Stomach smooth muscle (tissue), 2 donors: ENCODE data around the gene FEM1B.

ENCODE experiments used
- H3K27ac ChIP-seq: one replicate; pipeline ENCODE4 v1.7.0; 2013; ENCODE audit warnings: mild to moderate bottlenecking, low read length, inconsistent platforms
- H3K27me3 ChIP-seq, 2 donors: one replicate each; pipeline ENCODE4 v1.7.0; 2013; ENCODE audit warnings: low read length in 2 of 2; ENCODE audit not compliant: insufficient read depth in 2 of 2, control insufficient read depth in 1 of 2
- H3K36me3 ChIP-seq, 2 donors: one replicate each; pipeline ENCODE4 v1.7.0; 2013; ENCODE audit warnings: low read length in 2 of 2; ENCODE audit not compliant: control insufficient read depth in 2 of 2, insufficient read depth in 2 of 2
- H3K4me1 ChIP-seq: one replicate; pipeline ENCODE4 v1.7.0; 2013; ENCODE audit warnings: low read length; ENCODE audit not compliant: control insufficient read depth, insufficient read depth
- H3K4me3 ChIP-seq, 2 donors: one replicate each; pipeline ENCODE4 v1.7.0; 2013; ENCODE audit warnings: low read length in 2 of 2
- H3K9ac ChIP-seq, 2 donors: one replicate each; pipeline ENCODE4 v1.7.0; 2013; ENCODE audit warnings: low read length in 2 of 2, mild to moderate bottlenecking in 1 of 2
- H3K9me3 ChIP-seq, 2 donors: one replicate each; pipeline ENCODE4 v1.7.0; 2013; ENCODE audit warnings: low read length in 2 of 2; ENCODE audit not compliant: control insufficient read depth in 2 of 2
- donor health status: healthy.
- donor health status: Pancreatic carcinoma.

The FEM1B gene

DNA sequence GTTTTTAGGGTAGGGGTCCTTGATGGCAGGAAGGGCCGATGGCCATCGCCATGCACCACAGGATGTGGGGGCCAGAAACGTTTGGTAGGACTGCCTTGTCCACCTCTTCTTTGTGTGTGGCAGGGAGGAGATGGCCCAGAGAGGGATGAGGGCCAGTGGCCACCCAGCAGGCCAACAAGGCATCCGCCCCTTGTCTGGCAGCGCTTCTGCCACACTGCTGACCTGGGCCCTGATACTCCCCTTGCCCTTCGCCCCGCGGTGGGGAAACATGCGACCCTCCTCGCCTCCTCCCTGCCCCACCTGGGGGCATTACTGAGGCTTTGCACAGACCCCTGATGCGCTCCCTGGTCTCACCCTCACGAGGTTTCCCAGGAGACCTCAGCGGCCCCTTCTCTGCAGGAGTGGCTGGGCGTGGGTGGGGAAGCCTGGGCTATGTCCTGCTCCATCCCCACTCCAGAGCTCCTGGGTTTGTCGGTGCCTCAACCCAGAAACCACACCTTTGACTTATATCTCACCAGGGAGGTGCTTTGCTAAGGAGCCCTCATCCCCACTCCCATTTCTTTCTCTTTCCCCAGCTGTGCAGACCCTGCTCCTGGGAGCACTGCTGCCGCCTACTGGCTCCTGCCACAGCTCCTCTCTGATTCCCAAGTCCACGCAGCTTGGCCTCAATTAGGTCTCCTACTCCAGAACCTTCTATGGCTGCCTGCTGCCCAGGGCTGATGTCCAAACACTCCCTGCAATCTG, 38.7 kb downstream of the FEM1B start:
- H3K4me1 ChIP-seq, result no peaks in the 10 kb centered on the region
- no peak overlapping the region for H3K9ac ChIP-seq
- no peak overlapping the region for H3K27ac ChIP-seq
- peaks cover 0 to 2% of the 10 kb centered on the region in 2 donors for H3K36me3 ChIP-seq
- no peaks in the 10 kb centered on the region for H3K9me3 ChIP-seq
- H3K4me3 ChIP-seq, result no peak overlapping the region
- H3K27me3 ChIP-seq, result peaks cover 0 to 2% of the 10 kb centered on the region in 2 donors

- Histone ChIP-seq H3K27ac (no peak overlapping the region), H3K4me3 (no peak overlapping the region), H3K36me3 (peaks cover 0 to 2% of the 10 kb centered on the region in 2 donors)
Measured at GRCh38 chr15:68317281-68318007, 39.9 kb downstream of the FEM1B start.

GRCh38 chr15:68318008-68318835, 40.7 kb downstream of the FEM1B start:
- H3K9me3 ChIP-seq, result no peaks in the 10 kb centered on the region
- H3K27ac ChIP-seq, result no peak overlapping the region
- peaks cover 0 to 2% of the 10 kb centered on the region in 2 donors for H3K36me3 ChIP-seq
- H3K9ac ChIP-seq, result no peak overlapping the region
- H3K4me3 ChIP-seq, result no peak overlapping the region
- H3K27me3 ChIP-seq, result peaks cover 0 to 2% of the 10 kb centered on the region in 2 donors
- no peaks in the 10 kb centered on the region for H3K4me1 ChIP-seq

More at GRCh38 chr15:68317281-68318007, 39.9 kb downstream of the FEM1B start:
- Histone ChIP-seq H3K9ac (no peak overlapping the region), H3K9me3 (no peaks in the 10 kb centered on the region), H3K27me3 (peaks cover 0 to 2% of the 10 kb centered on the region in 2 donors), H3K4me1 (no peaks in the 10 kb centered on the region)

DNA sequence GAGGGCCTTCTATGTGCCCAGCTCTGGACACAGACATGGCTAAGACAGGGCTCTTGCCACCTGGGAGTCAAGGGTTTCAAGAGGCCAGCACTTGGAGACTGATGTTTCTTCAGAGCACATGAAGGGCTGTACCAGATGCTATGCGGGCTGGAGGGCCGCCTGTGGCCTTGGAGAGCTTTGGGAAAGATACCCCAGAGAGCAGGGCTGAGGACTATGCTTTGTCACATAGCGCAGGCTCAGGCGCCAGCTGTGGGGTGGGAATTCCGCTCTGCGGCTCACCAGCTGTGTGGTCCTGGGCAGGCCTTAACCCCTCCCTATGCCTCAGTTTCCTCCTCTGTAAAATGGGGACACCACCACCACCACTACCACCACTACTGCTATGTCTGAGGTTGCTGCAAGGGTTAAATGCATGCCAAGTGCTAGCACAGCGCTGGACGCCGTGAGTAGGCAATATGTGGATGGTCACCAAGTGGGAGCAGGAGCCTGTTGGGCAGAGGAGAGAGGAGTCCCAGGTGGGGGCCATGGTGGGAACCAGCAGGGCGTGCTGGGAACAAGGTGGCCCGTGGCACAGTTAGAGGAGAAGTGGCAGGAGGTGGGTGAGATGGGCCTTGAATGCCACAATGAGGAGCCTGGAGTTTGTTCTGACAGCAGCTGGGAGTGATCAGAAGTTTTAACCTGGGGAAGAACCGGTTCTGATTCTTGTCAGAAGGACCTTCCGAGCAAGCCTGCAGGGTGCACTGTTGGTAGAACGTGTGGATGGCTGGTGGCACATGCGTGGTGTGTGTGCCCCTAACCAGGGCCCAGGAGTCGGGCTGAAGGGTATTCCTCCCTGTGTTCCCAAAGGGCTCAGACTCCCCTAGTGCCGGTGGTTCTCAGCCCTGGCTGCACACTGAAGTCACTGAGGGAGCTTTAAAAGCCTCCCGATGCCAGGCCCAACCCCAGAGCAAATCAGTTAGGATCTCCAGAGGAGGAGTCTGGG, 41.7 kb downstream of the FEM1B start:
- H3K4me3 ChIP-seq, result no peak overlapping the region
- no peaks in the 10 kb centered on the region for H3K27me3 ChIP-seq
- H3K27ac ChIP-seq, result no peak overlapping the region
- peaks cover 0 to 2% of the 10 kb centered on the region in 2 donors for H3K36me3 ChIP-seq
- H3K9me3 ChIP-seq, result no peaks in the 10 kb centered on the region
- no peaks in the 10 kb centered on the region for H3K4me1 ChIP-seq
- H3K9ac ChIP-seq, result no peak overlapping the region

DNA sequence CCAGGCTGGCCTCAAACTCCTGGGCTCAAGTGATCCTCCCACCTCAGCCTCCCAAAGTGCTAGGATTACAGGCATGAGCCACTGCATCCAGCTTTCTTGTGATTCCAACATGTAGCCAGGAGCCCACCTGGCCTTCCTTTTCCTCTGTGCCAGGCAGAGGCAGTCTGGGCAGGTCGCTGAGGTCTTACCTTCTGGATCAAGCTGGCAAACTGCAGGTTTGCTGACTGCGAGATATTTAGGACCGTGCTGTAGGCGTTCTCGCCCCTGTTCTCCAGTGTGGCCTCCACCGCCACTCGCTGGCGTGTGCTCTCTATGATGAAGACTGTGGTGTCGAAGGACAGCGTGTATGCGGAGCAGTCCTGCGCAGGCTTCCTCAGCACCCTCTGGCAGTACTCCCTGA, 42.5 kb downstream of the FEM1B start:
- H3K27me3 ChIP-seq, result no peaks in the 10 kb centered on the region
- H3K27ac ChIP-seq, result no peak overlapping the region
- H3K9me3 ChIP-seq, result no peaks in the 10 kb centered on the region
- no peak overlapping the region for H3K9ac ChIP-seq
- H3K36me3 ChIP-seq, result peaks cover 0 to 2% of the 10 kb centered on the region in 2 donors
- H3K4me1 ChIP-seq, result no peaks in the 10 kb centered on the region
- H3K4me3 ChIP-seq, result no peak overlapping the region

DNA sequence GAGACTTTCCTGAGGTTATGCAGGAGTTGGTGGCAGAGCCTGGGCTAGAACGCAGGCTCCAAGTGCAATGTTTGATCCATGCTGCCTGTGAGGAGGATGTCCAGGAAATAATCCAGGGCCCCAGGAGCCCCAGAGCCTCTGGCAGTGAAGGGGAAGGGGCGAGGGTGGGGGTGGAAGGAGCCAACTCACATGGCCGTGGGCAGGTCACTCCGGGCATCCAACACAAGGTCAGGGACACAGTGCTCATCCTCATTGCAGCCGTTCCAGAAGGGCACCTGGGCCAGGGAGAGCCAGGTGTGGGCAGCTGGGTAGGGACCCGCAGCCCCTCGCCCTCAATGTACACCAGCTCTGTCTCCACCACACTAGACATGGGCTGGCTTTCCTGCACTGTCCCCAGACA, 43.7 kb downstream of the FEM1B start:
- Histone ChIP-seq H3K4me3 (no peak overlapping the region), H3K9ac (no peak overlapping the region), H3K27ac (no peak overlapping the region), H3K9me3 (no peaks in the 10 kb centered on the region), H3K4me1 (no peaks in the 10 kb centered on the region), H3K36me3 (peaks cover 0 to 2% of the 10 kb centered on the region in 2 donors), H3K27me3 (peaks cover 0 to under 1% of the 10 kb centered on the region in 2 donors)

GRCh38 chr15:68322796-68323195, 45.3 kb downstream of the FEM1B start:
- Histone ChIP-seq H3K27ac (no peak overlapping the region), H3K27me3 (peaks cover 0 to 8% of the 10 kb centered on the region in 2 donors), H3K4me3 (no peak overlapping the region), H3K4me1 (no peaks in the 10 kb centered on the region), H3K36me3 (peaks cover 0 to 2% of the 10 kb centered on the region in 2 donors), H3K9ac (no peak overlapping the region), H3K9me3 (no peaks in the 10 kb centered on the region)

DNA sequence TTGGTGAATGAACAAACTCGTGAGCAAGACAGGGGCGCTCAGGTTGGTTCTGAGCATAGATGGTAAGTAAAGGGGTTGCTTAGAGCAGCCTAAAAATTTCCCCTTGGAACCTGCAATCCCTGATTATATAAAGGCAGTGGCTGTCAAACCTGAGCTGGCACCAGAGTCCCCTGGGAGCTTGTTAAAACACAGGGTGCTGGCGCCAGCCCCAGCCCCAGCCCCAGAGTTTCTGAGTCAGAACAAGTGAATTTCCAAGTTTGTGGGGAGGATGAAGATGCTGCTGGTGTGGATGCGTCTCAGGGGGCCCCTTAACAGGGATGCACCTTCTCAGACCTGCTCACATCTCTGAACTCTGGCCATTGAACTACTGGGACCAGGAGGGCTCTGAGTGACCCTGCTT, 48.2 kb downstream of the FEM1B start:
- H3K4me3 ChIP-seq, result no peak overlapping the region
- peaks cover 0 to 10% of the 10 kb centered on the region in 2 donors for H3K27me3 ChIP-seq
- H3K9me3 ChIP-seq, result no peaks in the 10 kb centered on the region
- H3K27ac ChIP-seq, result no peak overlapping the region
- no peaks in the 10 kb centered on the region for H3K36me3 ChIP-seq
- no peak overlapping the region for H3K9ac ChIP-seq
- no peaks in the 10 kb centered on the region for H3K4me1 ChIP-seq

DNA sequence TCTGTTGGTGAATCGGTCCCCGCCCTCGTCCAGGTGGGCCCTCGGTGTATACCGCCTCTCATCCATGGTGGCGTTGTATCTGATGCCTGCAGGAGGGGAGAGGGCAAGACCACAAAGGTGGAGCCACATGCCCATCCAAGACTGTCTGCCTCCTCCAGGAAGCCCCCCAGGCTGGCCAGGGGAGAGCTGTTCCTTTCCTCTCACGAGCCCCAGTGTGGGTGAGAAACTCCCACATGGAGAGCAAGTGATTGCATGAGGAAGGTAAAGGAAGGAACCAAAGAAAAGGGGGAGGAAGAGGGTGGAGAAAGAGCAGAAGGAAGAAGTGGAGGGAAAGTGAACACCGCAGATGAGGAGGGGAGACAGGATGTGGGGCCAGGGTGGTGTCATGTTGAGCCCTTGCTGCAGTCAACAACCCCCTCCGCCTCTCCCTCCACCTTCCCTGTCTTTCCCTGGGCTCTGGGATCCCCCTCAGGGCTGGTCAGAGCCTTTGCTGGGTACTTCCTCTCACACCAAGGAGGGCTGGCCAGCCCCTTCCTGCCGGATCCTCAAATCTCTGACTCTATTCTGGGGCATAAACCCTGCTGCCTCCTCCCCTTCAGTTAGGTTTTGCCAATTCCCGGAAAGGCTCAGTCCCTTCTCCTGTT, 49.3 kb downstream of the FEM1B start:
- Histone ChIP-seq H3K4me3 (no peak overlapping the region), H3K9me3 (no peaks in the 10 kb centered on the region), H3K27me3 (peaks cover 0 to 10% of the 10 kb centered on the region in 2 donors), H3K9ac (no peak overlapping the region), H3K27ac (no peak overlapping the region), H3K4me1 (no peaks in the 10 kb centered on the region), H3K36me3 (no peaks in the 10 kb centered on the region)
